ENCODE data around the gene HIPK1. TPM values are rescaled to one million over a fixed set of nuclear protein-coding genes. Genes with fewer than 3 reads are reported as not detected.
"Not testable (repeated sequence)": the region's sequence is repeated elsewhere in the genome, so short reads cannot be mapped to it uniquely, and the experiment has no call there.

The HIPK1 gene
- total and polyA plus RNA-seq, 5 donors, result 14.4 to 98.7 (median 62.1) TPM

DNA sequence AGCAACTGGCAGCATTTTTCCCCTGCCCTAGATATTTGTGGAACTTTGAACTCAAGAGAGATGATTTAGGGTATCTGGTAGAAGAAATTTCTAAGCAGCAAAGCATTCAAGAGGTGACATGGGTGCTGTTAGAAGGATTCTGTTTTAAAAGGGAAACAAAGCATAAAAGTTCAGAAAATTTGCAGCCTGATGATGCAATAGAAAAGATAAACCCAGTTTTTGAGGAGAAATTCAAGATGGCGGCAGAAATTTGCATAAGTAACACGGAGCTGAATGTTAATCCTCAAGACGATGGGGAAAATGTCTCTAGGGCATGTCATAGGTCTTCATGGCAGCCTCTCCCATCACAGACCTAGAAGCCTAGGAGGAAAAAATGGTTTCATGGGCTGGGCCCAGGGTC, 90.6 kb downstream of the HIPK1 start:
- H3K9me3 ChIP-seq (ENCODE audit: control insufficient read depth, low read length); H3K27me3 ChIP-seq (ENCODE audit: control insufficient read depth, insufficient read depth); H3K4me1 ChIP-seq (ENCODE audit: control insufficient read depth, insufficient read depth, low read length); H3K27ac ChIP-seq (ENCODE audit: low read length); intact Hi-C loops (cut with DNase I); DNase-seq; ATAC-seq; H3K4me3 ChIP-seq (ENCODE audit: low read length): not testable (repeated sequence)
- 88% methylated on average over 3 of the region's 3 CpGs for WGBS

DNA sequence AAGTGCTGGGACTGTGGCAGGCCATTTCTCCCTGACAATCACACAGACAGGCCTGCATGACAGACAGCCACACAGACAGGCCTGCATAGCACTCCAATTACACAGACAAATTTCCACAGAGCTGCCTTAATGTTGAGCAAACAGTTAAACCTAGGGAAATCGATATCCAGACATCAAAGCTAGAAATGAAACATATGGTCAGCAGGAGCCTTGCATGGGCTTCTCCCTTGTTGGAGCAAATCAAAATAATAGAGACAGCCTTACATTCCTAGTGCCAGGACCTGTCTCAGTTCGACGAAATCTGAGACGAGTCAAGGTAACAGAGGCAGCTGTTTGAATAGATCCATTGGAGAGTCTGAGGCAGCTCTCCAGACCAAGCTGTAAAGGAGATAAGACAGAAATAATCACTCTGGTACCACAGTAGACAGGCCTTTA, 92.6 kb downstream of the HIPK1 start:
- Histone ChIP-seq H3K4me1 (ENCODE audit: control insufficient read depth, insufficient read depth, low read length) (no peaks in the 10 kb centered on the region), H3K9me3 (ENCODE audit: control insufficient read depth, low read length) (no peaks in the 10 kb centered on the region), H3K27ac (ENCODE audit: low read length) (no peak overlapping the region), H3K27me3 (ENCODE audit: control insufficient read depth, insufficient read depth) (no peaks in the 10 kb centered on the region), H3K4me3 (ENCODE audit: low read length) (no peak overlapping the region)
- DNase-seq (no peak), ATAC-seq (no peak)
- WGBS, result 48% methylated on average over 4 of the region's 4 CpGs
- intact Hi-C loops (cut with DNase I), result no loop called here

DNA sequence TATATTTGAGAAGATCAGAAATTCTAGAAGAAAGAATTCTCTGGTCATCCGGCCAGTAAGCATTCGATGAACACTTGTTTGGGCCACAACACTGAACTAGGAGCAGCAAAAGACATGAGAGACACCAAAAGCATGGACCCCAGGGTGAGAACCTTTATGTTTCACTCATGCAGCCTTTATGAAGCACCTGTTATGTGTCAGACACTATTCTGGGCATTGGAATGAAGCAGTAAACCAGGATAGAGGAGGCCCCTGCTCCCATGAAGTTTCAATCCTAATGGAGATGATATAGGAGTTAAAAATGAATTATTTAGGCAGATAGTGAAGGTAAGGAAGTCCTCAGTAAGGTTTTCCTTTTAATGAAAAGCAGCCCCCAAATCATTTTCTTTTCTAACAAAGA, 93.8 kb downstream of the HIPK1 start:
- no peak for ATAC-seq
- 97% methylated on average over 2 of the region's 2 CpGs for WGBS

DNA sequence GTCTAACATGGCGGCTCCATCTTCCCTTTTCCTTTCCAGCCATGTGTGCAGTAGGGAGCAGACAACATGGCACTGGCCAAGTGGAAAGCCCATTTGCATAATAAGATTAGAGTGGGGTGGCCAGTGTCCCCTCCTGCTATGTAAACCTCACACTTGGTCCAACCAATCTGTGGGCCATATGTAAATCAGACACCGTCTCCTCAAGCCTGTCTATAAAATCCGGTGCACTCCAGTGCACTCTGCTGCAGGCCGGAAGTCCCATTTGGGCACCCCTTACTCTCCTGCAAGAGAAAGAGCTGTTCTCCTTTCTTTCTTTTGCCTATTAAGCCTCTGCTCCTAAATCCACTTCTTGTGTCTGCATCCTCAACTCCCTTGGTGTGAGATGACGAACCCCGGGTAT, 94.3 kb downstream of the HIPK1 start:
- Histone ChIP-seq H3K27me3 (ENCODE audit: control insufficient read depth, insufficient read depth) (no peaks in the 10 kb centered on the region), H3K4me1 (ENCODE audit: control insufficient read depth, insufficient read depth, low read length) (no peaks in the 10 kb centered on the region), H3K27ac (ENCODE audit: low read length) (no peak overlapping the region), H3K9me3 (ENCODE audit: control insufficient read depth, low read length) (no peaks in the 10 kb centered on the region), H3K4me3 (ENCODE audit: low read length) (no peak overlapping the region)
- DNase-seq (no peak), ATAC-seq (no peak)
- intact Hi-C loops (cut with DNase I), result no loop called here
- WGBS, result 84% methylated on average over 6 of the region's 6 CpGs

More for the DNA sequence above, 93.8 kb downstream of the HIPK1 start:
- H3K4me3 ChIP-seq (ENCODE audit: low read length), result no peak overlapping the region
- no peaks in the 10 kb centered on the region for H3K9me3 ChIP-seq (ENCODE audit: control insufficient read depth, low read length)
- H3K4me1 ChIP-seq (ENCODE audit: control insufficient read depth, insufficient read depth, low read length), result no peaks in the 10 kb centered on the region
- H3K27ac ChIP-seq (ENCODE audit: low read length), result no peak overlapping the region
- intact Hi-C loops (cut with DNase I), result no loop called here
- DNase-seq, result no peak
- no peaks in the 10 kb centered on the region for H3K27me3 ChIP-seq (ENCODE audit: control insufficient read depth, insufficient read depth)

DNA sequence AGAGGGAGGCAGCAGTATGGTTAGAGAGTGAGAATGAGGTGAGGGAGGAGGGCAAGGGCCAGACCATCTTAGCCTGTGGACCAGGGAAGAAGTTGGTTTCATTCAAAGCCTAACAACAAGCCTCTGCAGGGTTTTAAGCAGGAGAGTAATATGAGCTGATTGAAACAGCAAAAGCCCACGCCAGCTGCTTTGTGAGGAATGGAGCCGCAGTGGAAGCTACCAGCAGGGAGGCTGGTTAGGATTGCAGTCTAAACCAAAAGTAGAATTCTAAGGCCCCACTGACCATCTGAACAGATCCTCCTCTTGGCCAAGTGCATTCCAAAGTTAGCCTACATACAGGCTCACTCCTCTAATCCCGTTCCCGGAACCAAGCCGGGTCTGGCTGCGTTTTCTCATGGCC, 94.9 kb downstream of the HIPK1 start:
- no peak for ATAC-seq
- intact Hi-C loops (cut with DNase I), result no loop called here
- Histone ChIP-seq H3K4me3 (ENCODE audit: low read length) (no peak overlapping the region), H3K9me3 (ENCODE audit: control insufficient read depth, low read length) (no peaks in the 10 kb centered on the region), H3K4me1 (ENCODE audit: control insufficient read depth, insufficient read depth, low read length) (no peaks in the 10 kb centered on the region), H3K27ac (ENCODE audit: low read length) (no peak overlapping the region), H3K27me3 (ENCODE audit: control insufficient read depth, insufficient read depth) (no peaks in the 10 kb centered on the region)
- WGBS, result 69% methylated on average over 6 of the region's 6 CpGs
- DNase-seq, result peak in 1 of 3 donors; percentile 45

DNA sequence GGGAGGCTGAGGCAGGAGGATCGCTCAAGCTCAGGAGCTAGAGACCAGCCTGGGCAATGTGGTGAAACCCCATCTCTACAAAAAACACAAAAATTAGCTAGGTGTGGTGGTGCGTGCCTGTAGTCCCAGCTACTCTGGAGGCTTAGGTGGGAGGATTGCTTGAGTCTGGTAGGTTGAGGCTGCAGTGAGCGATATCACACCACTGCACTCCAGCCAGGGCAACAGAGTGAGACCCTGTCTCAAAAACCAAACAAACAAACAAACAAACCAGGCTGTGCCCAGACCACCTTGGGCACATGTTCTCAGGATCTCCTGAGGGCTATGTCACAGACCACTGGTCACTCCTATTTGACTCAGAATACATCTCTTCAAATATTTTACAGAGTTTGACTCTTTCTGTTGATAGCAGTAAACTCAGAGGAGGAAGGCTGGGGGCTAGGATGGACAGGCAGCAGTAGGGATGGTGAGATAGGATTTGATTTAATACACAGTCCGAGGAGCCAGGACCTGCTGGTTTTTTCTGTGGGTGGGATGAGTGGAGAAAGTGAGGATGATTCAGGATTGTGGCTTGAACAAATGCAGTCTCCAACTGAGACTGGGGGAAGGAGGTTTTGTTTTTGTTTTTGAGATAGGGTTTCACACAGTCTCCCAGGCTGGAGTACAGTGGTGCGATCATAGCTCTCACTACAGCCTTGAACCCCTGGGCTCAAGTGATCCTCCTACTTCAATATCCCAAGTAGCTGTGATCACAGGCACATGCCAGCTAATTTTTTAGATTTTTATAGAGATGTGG, 96.7 kb downstream of the HIPK1 start:
- Histone ChIP-seq H3K27ac (ENCODE audit: low read length) (no peak overlapping the region), H3K9me3 (ENCODE audit: control insufficient read depth, low read length) (no peaks in the 10 kb centered on the region), H3K4me1 (ENCODE audit: control insufficient read depth, insufficient read depth, low read length) (no peaks in the 10 kb centered on the region), H3K4me3 (ENCODE audit: low read length) (no peak overlapping the region), H3K27me3 (ENCODE audit: control insufficient read depth, insufficient read depth) (no peaks in the 10 kb centered on the region)
- DNase-seq (no peak), ATAC-seq (no peak)
- intact Hi-C loops (cut with DNase I), result no loop called here
- WGBS, result 94% methylated on average over 5 of the region's 5 CpGs

DNA sequence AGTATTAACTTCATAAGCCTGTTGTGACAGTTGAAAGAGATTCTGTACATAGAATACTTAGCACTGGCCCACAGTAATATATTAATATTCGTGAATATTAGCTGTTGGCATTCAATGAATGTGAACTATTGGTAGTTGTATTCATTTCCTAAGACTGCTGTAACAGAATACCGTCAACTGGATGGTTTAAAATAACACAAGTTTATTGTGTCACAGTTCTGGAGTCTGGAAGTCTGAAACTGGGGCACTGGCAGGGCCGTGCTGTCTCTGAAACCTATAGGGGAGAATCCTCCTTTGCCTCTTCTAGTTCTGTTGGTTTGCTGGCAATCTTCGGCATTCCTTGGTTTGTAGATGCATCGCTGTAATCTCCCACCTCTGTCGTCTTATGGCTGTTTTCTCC, 97.7 kb downstream of the HIPK1 start:
- Histone ChIP-seq H3K4me1 (ENCODE audit: control insufficient read depth, insufficient read depth, low read length) (no peaks in the 10 kb centered on the region), H3K27me3 (ENCODE audit: control insufficient read depth, insufficient read depth) (no peaks in the 10 kb centered on the region), H3K27ac (ENCODE audit: low read length) (no peak overlapping the region), H3K4me3 (ENCODE audit: low read length) (no peak overlapping the region), H3K9me3 (ENCODE audit: control insufficient read depth, low read length) (no peaks in the 10 kb centered on the region)
- ATAC-seq, result no peak
- 88% methylated on average over 6 of the region's 6 CpGs for WGBS
- intact Hi-C loops (cut with DNase I), result no loop called here
- DNase-seq, result no peak

Other genes with a start within 250 kb of the HIPK1 start
- 1 to 10 TPM; 7.3 to 9.3 (median 9.0) TPM for gene PHTF1, start 169.8 kb upstream of the HIPK1 start, total RNA-seq
- 4.5 TPM for gene PHTF1, start 169.8 kb upstream of the HIPK1 start, polyA plus RNA-seq
- 10 to 100 TPM; 12.8 to 15.2 (median 13.8) TPM for gene RSBN1, start 116.8 kb upstream of the HIPK1 start, total RNA-seq
- gene RSBN1, start 116.8 kb upstream of the HIPK1 start, polyA plus RNA-seq, result 3.8 TPM
- 1 to 10 TPM; 1.1 to 1.6 (median 1.4) TPM for gene PTPN22, start 57.6 kb upstream of the HIPK1 start, total RNA-seq
- gene PTPN22, start 57.6 kb upstream of the HIPK1 start, polyA plus RNA-seq, result 0.48 TPM
- under 1 TPM; 0.15 to 0.89 (median 0.36) TPM for gene BCL2L15, start 41.7 kb upstream of the HIPK1 start, total RNA-seq
- gene BCL2L15, start 41.7 kb upstream of the HIPK1 start, polyA plus RNA-seq, result 0.09 TPM
- gene AP4B1, start 24.5 kb upstream of the HIPK1 start, total RNA-seq, result 10 to 100 TPM; 11.0 to 16.7 (median 15.8) TPM
- gene AP4B1, start 24.5 kb upstream of the HIPK1 start, polyA plus RNA-seq, result 8.9 TPM
- gene DCLRE1B, start 24.0 kb upstream of the HIPK1 start, total RNA-seq, result 1 to 10 TPM; 2.3 to 3.4 (median 2.6) TPM
- gene DCLRE1B, start 24.0 kb upstream of the HIPK1 start, polyA plus RNA-seq, result 0.97 TPM
- 10 to 100 TPM; 25.8 to 33.9 (median 31.6) TPM for gene OLFML3, start 50.1 kb downstream of the HIPK1 start, total RNA-seq
- gene OLFML3, start 50.1 kb downstream of the HIPK1 start, polyA plus RNA-seq, result 27.5 TPM
- gene SYT6, start 224.5 kb downstream of the HIPK1 start, total RNA-seq, result not detected
- not detected for gene SYT6, start 224.5 kb downstream of the HIPK1 start, polyA plus RNA-seq